Measurements from ENCODE around the gene ARPP19. TPM values are rescaled to one million over a fixed set of nuclear protein-coding genes. Genes with fewer than 3 reads are reported as not detected.

The ARPP19 gene
- total and polyA plus RNA-seq, 9 of the 15 experiments (the other 6 are each of a cell fraction or from before 2014, with no cell fraction given): 33.3 to 102 (median 60.5) TPM

- no peak for TF ChIP-seq RBM39 (optimal IDR thresholded peaks at IDR 0.05; ENCODE audit: low read depth, low read length)
- TF ChIP-seq, protein P1, sequence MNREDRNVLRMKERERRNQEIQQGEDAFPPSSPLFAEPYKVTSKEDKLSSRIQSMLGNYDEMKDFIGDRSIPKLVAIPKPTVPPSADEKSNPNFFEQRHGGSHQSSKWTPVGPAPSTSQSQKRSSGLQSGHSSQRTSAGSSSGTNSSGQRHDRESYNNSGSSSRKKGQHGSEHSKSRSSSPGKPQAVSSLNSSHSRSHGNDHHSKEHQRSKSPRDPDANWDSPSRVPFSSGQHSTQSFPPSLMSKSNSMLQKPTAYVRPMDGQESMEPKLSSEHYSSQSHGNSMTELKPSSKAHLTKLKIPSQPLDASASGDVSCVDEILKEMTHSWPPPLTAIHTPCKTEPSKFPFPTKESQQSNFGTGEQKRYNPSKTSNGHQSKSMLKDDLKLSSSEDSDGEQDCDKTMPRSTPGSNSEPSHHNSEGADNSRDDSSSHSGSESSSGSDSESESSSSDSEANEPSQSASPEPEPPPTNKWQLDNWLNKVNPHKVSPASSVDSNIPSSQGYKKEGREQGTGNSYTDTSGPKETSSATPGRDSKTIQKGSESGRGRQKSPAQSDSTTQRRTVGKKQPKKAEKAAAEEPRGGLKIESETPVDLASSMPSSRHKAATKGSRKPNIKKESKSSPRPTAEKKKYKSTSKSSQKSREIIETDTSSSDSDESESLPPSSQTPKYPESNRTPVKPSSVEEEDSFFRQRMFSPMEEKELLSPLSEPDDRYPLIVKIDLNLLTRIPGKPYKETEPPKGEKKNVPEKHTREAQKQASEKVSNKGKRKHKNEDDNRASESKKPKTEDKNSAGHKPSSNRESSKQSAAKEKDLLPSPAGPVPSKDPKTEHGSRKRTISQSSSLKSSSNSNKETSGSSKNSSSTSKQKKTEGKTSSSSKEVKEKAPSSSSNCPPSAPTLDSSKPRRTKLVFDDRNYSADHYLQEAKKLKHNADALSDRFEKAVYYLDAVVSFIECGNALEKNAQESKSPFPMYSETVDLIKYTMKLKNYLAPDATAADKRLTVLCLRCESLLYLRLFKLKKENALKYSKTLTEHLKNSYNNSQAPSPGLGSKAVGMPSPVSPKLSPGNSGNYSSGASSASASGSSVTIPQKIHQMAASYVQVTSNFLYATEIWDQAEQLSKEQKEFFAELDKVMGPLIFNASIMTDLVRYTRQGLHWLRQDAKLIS (CRISPR knock-in tag; IDR thresholded peaks at IDR 0.05): peak; percentile 38
- TF ChIP-seq GTF2B (IDR thresholded peaks at IDR 0.05; ENCODE audit: extremely low read depth, insufficient read length): no peak
- no peak for TF ChIP-seq CBX2 (IDR thresholded peaks at IDR 0.05; ENCODE audit: insufficient read depth, low read length, poor library complexity, severe bottlenecking)
- no peak for TF ChIP-seq SP2 (IDR thresholded peaks at IDR 0.05; ENCODE audit: extremely low read depth, low read depth, low read length, poor library complexity, severe bottlenecking)
- peak in 1 of 2 experiments; percentile 60; a peak in 1 of 4 replicates for TF ChIP-seq SRF (CRISPR knock-in tag; IDR thresholded peaks at IDR 0.05)
- 0 out of 2 replicates have a peak, but pooled peaks have one; percentile 33 for TF ChIP-seq HLTF (IDR thresholded peaks at IDR 0.05)
- 0 out of 2 replicates have a peak, but pooled peaks have one; percentile 53 for TF ChIP-seq FOXM1 (IDR thresholded peaks at IDR 0.05; ENCODE audit: low read depth)
- TF ChIP-seq FOXM1 (CRISPR knock-in tag; IDR thresholded peaks at IDR 0.05; ENCODE audit: low read depth): no peak; the same call in 1 of the 2 replicates
- TF ChIP-seq CC2D1A (IDR thresholded peaks at IDR 0.05): no peak
- TF ChIP-seq, protein P2, sequence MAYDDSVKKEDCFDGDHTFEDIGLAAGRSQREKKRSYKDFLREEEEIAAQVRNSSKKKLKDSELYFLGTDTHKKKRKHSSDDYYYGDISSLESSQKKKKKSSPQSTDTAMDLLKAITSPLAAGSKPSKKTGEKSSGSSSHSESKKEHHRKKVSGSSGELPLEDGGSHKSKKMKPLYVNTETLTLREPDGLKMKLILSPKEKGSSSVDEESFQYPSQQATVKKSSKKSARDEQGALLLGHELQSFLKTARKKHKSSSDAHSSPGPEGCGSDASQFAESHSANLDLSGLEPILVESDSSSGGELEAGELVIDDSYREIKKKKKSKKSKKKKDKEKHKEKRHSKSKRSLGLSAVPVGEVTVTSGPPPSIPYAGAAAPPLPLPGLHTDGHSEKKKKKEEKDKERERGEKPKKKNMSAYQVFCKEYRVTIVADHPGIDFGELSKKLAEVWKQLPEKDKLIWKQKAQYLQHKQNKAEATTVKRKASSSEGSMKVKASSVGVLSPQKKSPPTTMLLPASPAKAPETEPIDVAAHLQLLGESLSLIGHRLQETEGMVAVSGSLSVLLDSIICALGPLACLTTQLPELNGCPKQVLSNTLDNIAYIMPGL (CRISPR knock-in tag; IDR thresholded peaks at IDR 0.05): peak; percentile 70; the same call in 1 of the 2 replicates
- TF ChIP-seq PHF20 (IDR thresholded peaks at IDR 0.05; ENCODE audit: partially characterized antibody): peak; percentile 83
- no peak; the same call in 1 of the 2 replicates for TF ChIP-seq ZNF589 (CRISPR knock-in tag; IDR thresholded peaks at IDR 0.05; ENCODE audit: low read depth)
- no peak; the same call in 1 of the 2 replicates for TF ChIP-seq MXI1 (IDR thresholded peaks at IDR 0.05; ENCODE audit: low read depth, low read length)
- no peak for TF ChIP-seq MAFG (tag; conservative IDR thresholded peaks at IDR 0.05)
- TF ChIP-seq HNRNPUL1 (IDR thresholded peaks at IDR 0.05; ENCODE audit: low read length): no peak
- TF ChIP-seq MTF1 (CRISPR knock-in tag; IDR thresholded peaks at IDR 0.05; ENCODE audit: borderline replicate concordance): no peak
- no peak for TF ChIP-seq PHB2 (IDR thresholded peaks at IDR 0.05; ENCODE audit: low read depth)
- peak; percentile 57; the same call in 1 of the 2 replicates for TF ChIP-seq JUN (IDR thresholded peaks at IDR 0.05; ENCODE audit: borderline replicate concordance, low read depth, low read length)
- TF ChIP-seq JUN (CRISPR knock-in tag; IDR thresholded peaks at IDR 0.05; ENCODE audit: borderline replicate concordance): no peak; the same call in 1 of the 2 replicates
- TF ChIP-seq DIDO1 (tag; IDR thresholded peaks at IDR 0.05; ENCODE audit: low read depth): peak; percentile 68; the same call in 1 of the 2 replicates
Measured at GRCh38 chr15:52568601-52569585, at the start of gene ARPP19 (continued).
